ENCODE measurements around the gene TRIM15. TPM values are rescaled to one million over a fixed set of nuclear protein-coding genes. Genes with fewer than 3 reads are reported as not detected.

TRIM15 gene
- total RNA-seq, 1 experiment from 2014 or later, result 6.5 TPM

- H3K4me1 ChIP-seq (ENCODE audit: control insufficient read depth in 1 of 2, insufficient read depth in 2 of 2, low read length in 2 of 2), result peaks cover 28 to 31% of the 10 kb centered on the region in 2 experiments
- 0 out of 2 replicates have a peak overlapping the region, but pooled peaks have one; percentile 3 for H3K27ac ChIP-seq (ENCODE audit: low read depth, low read length)
- H2AFZ ChIP-seq (ENCODE audit: low read depth, low read length, poor library complexity, severe bottlenecking), result peak overlapping the region; percentile 40
- peak overlapping the region in 1 of 2 experiments; percentile 35; a peak in 2 of 4 replicates for H3K4me3 ChIP-seq (replicated peaks in 1 of 2; ENCODE audit: low read depth in 1 of 2, low read length in 2 of 2)
- H3K36me3 ChIP-seq (ENCODE audit: control insufficient read depth in 1 of 2, insufficient read depth in 2 of 2, low read length in 2 of 2), result no peaks in the 10 kb centered on the region
- ATAC-seq (peak; percentile 76), DNase-seq (ENCODE audit: low read depth, low spot score) (no peak)
- H3K4me2 ChIP-seq (ENCODE audit: low read length), result peak overlapping the region; percentile 74
- peak overlapping the region; percentile 34 for H3K9ac ChIP-seq (ENCODE audit: low read length)
- POLR2A ChIA-PET, result interaction anchor here (1.0 kb wide), 1 partner anchor 53 kb away, joined by 3 read pairs; no protein-coding TSS in a partner anchor
- H3K79me2 ChIP-seq (ENCODE audit: insufficient read depth, low read length), result no peaks in the 10 kb centered on the region
- BruUV-seq (replicated peaks), result no TSS peak
- H4K20me1 ChIP-seq (ENCODE audit: insufficient read depth), result no peaks in the 10 kb centered on the region
- TF ChIP-seq YY1 (IDR thresholded peaks at IDR 0.05; ENCODE audit: extremely low read depth, insufficient replicate concordance, low read depth, low read length) (no peak), EGR1 (IDR thresholded peaks at IDR 0.05; ENCODE audit: low read depth) (0 out of 2 replicates have a peak, but pooled peaks have one; percentile 10), SP1 (IDR thresholded peaks at IDR 0.05; ENCODE audit: low read depth) (0 out of 2 replicates have a peak, but pooled peaks have one; percentile 24), TCF7L2 (IDR thresholded peaks at IDR 0.05; ENCODE audit: borderline replicate concordance, extremely low read depth, insufficient read depth, insufficient read length) (no peak), FOSL1 (IDR thresholded peaks at IDR 0.05; ENCODE audit: low read depth) (peak; percentile 57; the same call in 1 of the 2 replicates), CBX3 (IDR thresholded peaks at IDR 0.05; ENCODE audit: low read depth) (peak; percentile 11; the same call in 1 of the 2 replicates), JUND (IDR thresholded peaks at IDR 0.05) (peak; percentile 60; the same call in 1 of the 2 replicates)
- H3K9me3 ChIP-seq (ENCODE audit: control insufficient read depth in 1 of 2, insufficient read depth in 1 of 2, low read depth in 1 of 2, low read length in 2 of 2), result no peaks in the 10 kb centered on the region
- intact Hi-C loops (cut with micrococcal nuclease), result no loop called here
- no peaks in the 10 kb centered on the region for H3K27me3 ChIP-seq (ENCODE audit: insufficient read depth, low read length)
- RAD21 ChIA-PET (ENCODE audit: low non-redundant PET in 1 of 2, low total read pairs in 2 of 2, uncharacterized antibody in 2 of 2, unreplicated experiment in 2 of 2), result no interaction called here
- CTCF ChIA-PET, result interaction anchor here (0.9 to 2.1 kb wide), 3 partner anchors 24 to 52 kb away, joined by 3 to 11 read pairs (median 4); no protein-coding TSS in a partner anchor
- no peaks in the 10 kb centered on the region for H3K9me2 ChIP-seq (ENCODE audit: insufficient read depth)
Measured at GRCh38 chr6:30154709-30155519, 8.4 kb upstream of the TRIM15 start.

Data from HCT116 (cell line).